Stimulated activated CD4-positive, alpha-beta T cell treated with anti-CD3 and anti-CD28 coated beads, Interleukin-2, amount 100 ng/mL, for 4 hours (primary cell): Measurements from ENCODE around the gene SIK3.

Experiments used
- DNase-seq: peaks from one replicate; pipeline ENCODE4 v3.0.0-alpha.2; 2020; ENCODE audit warnings: low read depth

The SIK3 gene

GRCh38 chr11:116929414-116930090 lies 168.7 kb downstream of the SIK3 start:
- DNase-seq, result no peak

DNA sequence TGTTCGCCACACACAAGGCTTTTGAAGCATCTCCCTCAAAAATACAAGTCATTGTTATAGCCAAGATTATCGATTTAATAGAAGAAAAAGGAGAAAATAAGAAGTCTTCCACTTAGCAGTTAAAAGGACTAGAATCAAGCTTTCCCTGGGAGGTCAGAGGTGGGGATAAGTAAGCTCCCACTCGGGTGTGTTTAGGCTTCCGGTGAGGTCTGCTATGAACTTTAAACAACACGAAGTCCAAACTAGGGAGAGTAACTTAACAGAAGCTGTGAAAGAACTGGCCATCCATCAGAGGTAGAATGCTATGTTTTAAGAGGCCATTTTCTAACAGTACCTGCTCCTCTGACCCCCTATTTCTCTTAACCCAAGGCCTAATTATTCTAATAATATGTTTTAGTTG lies 169.4 kb downstream of the SIK3 start:
- DNase-seq, result no peak

GRCh38 chr11:116928102-116928777 lies 170.0 kb downstream of the SIK3 start:
- no peak for DNase-seq

DNA sequence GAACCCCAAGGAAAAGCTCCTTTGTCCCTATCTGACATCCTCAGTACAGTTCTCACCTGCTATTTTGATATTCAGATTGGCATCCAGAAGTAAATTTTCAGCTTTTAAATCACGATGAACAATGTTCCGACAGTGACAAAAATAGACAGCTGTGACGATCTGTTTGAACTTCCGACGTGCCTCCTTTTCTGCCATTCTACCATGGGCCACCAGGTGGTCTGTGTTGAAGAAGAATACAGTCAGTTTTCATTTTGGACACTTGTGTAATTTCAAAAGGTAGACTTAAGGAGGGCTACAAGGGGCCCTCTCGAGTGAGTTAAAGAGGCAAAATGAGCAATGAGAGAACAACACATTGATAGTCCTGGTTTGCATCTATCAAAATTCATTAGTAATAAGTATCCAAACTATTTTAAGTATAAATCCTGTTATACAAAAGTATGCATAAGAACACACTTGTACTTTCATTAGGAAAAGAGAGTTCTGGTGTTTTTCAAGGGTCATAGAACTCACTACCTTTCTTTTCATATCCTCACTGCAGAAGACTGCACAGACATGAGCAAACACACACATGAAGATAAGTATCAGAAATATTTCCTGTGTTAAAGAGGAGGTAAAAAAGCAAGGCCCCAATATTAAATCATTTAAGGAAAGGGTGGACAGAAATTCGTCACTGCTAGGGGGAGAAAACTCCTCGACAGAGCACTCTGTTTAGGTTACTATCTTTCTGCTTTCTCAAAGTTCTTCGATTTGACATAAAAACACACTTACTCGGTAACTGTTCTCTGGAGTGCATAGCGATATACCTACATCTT lies 170.9 kb downstream of the SIK3 start:
- DNase-seq, result peak; percentile 16

DNA sequence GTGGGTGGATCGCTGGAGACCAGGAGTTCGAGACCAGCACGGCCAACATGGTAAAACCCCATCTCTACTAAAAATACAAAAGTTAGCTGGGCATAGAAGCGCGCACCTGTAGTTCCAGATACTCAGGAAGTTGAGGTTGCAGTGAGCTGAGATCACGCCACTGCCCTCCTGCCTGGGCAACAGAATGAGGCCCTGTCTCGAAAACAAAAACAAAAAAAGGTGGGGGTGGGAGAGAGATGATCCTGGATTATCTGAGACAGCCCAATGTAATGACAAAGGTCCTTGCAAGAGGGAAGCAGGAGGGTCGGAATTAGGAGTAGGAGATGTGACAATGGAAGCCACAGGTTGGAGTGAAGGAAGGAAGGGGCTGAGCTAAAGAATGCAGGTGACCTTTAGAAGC lies 173.2 kb downstream of the SIK3 start:
- DNase-seq, result no peak

DNA sequence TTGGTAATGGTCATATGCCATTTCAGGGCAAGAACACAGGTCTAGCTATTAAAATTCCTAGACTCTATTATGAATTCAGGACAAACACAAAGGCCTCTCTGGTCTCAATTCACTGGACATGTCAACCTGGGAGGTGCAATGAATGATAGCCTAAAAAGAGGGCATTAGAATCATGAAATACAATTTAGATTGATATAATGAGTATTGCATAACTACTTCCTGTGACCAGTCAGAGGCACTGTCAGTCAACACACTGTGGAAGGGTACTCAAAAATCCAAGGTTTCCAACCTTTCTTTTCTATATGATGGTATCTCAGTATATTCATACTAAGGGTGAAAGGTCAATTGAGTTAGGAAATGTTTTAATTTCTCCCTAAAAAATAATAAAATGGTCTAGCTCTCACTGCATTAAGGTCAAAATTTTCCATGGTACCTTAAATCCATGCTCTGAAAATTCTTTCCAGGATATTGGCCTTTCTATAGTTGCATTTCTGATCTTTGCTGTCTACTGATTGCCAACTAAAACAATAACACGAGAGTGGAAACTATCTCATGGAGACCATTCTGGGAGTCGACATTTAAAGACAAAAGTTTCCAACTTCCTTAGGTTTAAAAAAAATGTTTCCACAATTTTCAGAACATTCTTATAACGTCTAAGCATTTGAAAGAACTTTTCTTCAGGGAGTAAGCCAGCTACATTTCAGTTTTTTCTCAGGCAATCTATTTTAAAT lies 179.1 kb downstream of the SIK3 start:
- DNase-seq, result no peak

- no peak for DNase-seq
Measured at GRCh38 chr11:116917632-116918031, 180.6 kb downstream of the SIK3 start.

DNA sequence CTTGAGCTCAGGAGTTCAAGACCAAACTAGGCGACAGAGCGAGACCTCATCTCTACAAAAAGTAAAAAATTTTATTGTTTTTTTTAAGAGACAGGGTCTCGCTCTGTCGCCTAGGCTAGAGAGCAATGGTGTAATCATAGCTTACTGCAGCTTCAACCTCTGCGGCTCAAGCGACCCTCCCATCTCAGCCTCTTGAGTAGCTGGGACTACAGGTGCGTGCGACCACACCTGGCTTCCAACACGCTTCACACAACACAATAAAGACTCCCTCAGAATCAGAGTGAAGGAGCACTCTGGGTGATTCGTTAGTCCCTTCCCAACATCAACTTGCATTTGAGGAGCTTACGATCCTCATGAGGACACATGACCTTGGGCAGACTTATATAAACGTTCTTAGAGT lies 181.3 kb downstream of the SIK3 start:
- no peak for DNase-seq

GRCh38 chr11:116916052-116916451 lies 182.2 kb downstream of the SIK3 start:
- no peak for DNase-seq

- no peak for DNase-seq
Measured at GRCh38 chr11:116913000-116913399, 185.2 kb downstream of the SIK3 start.

- DNase-seq, result no peak
Measured at GRCh38 chr11:116911976-116912734, 186.1 kb downstream of the SIK3 start.

GRCh38 chr11:116910847-116911246 lies 187.4 kb downstream of the SIK3 start:
- DNase-seq, result no peak

- DNase-seq, result no peak
Measured at GRCh38 chr11:116910378-116910777, 187.8 kb downstream of the SIK3 start.

DNA sequence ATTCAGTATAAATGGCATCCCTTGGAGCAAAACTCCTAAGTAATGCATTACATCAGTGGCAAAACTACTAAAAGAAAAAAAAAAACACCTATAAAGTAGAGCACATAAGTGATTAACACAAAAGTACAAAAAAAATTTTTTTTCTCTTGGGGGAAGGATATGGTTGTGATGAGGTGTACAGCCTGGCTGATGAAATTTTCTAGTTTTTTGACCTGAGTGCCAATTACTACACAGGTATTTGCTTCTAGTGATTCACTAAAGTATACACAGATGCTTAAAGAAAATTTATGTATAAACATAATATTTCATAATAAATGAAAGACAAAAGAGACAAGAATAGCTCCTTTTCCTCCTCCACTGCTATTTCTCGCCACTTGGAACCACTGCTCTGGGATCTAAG lies 189.0 kb downstream of the SIK3 start:
- no peak for DNase-seq

DNA sequence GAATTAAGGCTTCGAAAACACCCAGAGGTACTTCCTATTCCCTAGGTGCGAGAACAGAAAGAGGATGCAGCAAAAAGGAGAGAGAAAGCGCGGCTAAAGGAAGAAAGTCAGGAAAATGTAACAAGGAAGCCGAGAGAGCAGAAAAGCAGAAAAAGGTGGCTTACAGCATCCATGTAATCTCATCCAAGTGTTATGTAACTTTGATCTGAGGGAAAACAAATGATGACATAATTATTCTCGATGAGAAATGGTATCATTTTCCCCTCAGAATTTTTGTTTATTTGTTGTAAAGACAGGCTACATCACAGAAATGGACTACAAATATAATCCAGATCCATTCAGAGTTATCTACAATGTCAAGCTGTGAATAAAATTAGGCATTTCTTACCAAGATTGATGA lies 191.7 kb downstream of the SIK3 start:
- no peak for DNase-seq

DNA sequence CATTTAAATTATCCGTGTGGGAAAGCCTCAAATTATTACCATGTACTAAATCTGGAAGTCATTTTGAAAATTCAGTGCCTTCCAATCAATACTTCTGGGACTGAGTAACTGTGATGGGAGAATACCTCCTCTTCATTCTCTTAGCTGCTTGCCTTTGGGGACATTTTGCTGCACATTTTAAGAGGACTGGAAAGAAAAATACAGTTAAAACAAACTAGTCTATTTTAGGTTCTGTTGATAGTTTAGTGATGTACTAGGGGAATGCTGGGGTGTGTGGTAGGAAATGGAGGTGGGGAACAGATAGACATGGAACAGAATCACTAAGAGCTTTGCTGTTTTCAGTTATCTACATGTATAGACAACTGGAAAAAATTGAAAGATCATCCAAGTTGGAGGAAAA lies 195.1 kb downstream of the SIK3 start:
- DNase-seq, result no peak

DNA sequence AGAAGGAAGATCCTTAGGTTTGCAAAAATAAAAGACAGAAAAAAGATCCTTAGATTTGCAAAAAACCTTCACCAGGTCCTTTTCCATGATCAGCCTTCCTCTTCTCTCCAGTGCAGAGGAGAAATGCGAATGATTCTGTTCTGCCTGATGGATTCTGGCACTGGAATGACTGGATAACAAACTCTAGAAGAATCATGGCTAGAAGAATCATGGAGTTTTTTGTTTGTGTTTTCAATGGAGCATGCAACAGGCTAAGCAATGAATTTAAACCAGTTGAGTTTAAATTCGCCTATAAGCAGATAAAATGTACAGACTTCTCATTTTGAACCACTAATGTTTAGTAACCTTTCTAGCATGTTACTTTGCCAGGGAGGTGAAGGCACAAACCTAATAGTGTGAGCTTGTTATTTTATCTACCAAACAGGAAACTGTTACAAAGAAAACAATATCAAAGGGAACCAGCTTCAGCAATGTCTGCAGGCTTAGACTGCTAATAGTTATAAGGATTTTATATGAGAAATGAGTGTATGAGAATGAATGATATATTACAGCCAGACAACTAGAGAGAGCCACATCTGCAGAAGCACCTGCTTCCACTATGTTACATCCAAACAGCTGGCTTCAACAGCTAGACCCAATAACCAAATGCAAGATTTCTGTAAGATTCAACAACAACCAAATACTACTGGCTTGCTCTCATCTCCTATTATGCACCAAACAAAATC lies 196.1 kb downstream of the SIK3 start:
- no peak for DNase-seq

DNA sequence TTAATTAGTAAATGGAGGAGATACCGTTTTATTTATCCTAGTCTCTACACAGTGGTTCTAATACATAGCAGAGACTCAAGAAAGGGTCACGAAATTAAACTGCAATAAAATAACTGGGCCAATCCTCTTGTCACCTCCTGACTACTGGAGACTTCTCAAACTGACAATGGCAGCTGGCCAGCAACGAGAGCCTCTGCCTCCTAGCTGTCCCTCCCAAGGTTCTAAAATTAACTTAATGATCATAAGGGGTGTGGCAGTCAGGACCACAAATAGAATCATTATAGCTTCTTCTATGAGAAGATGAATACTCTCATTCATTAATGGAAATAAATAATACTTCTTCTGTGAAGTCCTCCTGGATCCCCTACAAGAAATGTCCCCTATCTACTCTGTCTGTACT lies 197.0 kb downstream of the SIK3 start:
- no peak for DNase-seq

- DNase-seq, result no peak
Measured at GRCh38 chr11:116896211-116896610, 202.0 kb downstream of the SIK3 start.

GRCh38 chr11:116895048-116895757 lies 203.0 kb downstream of the SIK3 start:
- no peak for DNase-seq
